ENCODE results near the gene SYNDIG1L. TPM values are rescaled to one million over a fixed set of nuclear protein-coding genes. Genes with fewer than 3 reads are reported as not detected.
"Not testable (repeated sequence)": the region's sequence is repeated elsewhere in the genome, so short reads cannot be mapped to it uniquely, and the experiment has no call there.

SYNDIG1L gene
- total and polyA plus RNA-seq, 10 of the 15 experiments (the other 5 are each of a cell fraction or from before 2014, with no cell fraction given), result 0.04 TPM; not detected in 9

DNA sequence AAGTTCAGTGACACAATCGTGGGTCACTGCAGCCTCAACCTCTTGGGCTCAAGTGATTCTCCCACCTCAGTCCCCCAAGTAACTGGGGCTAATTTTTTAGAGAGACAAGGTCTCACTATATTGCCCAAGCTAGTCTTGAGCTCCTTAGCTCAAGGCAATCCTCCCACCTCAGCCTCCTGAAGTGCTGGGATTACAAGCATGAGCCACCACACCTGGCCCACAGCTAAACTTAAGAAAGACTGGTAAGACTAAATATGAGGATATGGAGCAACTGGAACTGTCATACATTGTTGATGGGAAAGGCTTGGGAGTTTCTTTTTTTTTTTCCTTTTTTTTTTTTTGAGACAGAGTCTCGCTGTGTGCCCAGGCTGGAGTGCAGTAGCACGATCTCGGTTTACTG, 43.8 kb downstream of the SYNDIG1L start (continued):
- TF ChIP-seq EP300 (IDR thresholded peaks at IDR 0.05; ENCODE audit: borderline replicate concordance in 1 of 2, control insufficient read depth in 1 of 2, low read depth in 2 of 2, low read length in 2 of 2), result no peak
- TF ChIP-seq RAD51 (IDR thresholded peaks at IDR 0.05), result no peak
- TF ChIP-seq, protein P1, sequence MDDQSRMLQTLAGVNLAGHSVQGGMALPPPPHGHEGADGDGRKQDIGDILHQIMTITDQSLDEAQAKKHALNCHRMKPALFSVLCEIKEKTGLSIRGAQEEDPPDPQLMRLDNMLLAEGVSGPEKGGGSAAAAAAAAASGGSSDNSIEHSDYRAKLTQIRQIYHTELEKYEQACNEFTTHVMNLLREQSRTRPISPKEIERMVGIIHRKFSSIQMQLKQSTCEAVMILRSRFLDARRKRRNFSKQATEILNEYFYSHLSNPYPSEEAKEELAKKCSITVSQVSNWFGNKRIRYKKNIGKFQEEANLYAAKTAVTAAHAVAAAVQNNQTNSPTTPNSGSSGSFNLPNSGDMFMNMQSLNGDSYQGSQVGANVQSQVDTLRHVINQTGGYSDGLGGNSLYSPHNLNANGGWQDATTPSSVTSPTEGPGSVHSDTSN (IDR thresholded peaks at IDR 0.05; ENCODE audit: insufficient replicate concordance, low read depth, low read length), result no peak

DNA sequence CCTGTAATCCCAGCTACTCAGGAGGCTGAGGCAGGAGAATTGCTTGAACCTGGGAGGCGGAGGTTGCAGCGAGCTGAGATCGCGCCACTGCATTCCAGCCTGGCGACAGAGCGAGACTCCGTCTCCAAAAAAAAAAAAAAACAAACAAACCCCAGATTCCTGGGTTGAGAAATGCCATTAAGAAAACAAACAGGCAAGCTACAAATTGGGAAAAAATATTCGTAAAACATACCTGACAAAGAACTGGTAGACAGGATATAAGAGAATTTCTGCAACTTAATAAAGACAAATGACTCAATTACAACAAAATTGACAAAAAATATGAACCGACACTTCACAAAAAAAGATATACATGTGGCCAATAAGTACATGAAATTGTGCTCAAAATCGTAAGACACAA, 44.4 kb downstream of the SYNDIG1L start:
- POLR2A ChIA-PET; DNase-seq (ENCODE audit: low read depth, low spot score): not testable (repeated sequence)

More for the DNA sequence above, 44.4 kb downstream of the SYNDIG1L start:
- intact Hi-C loops (cut with micrococcal nuclease; ENCODE audit: unreplicated experiment); H4K20me1 ChIP-seq (ENCODE audit: control insufficient read depth, insufficient read depth); H3K9me3 ChIP-seq (replicated peaks; ENCODE audit: control insufficient read depth, insufficient read depth, low read length); FAIRE-seq; in situ Hi-C loops (cut with MboI); ATAC-seq; CTCF ChIA-PET; H3K27ac ChIP-seq (ENCODE audit: control insufficient read depth, insufficient read depth); H3K4me1 ChIP-seq (ENCODE audit: control insufficient read depth, insufficient read depth, low read length); H3K4me2 ChIP-seq (ENCODE audit: control insufficient read depth, insufficient read depth); H3K9ac ChIP-seq (ENCODE audit: control insufficient read depth, insufficient read depth, low read length); BruUV-seq (replicated peaks); H2AFZ ChIP-seq (ENCODE audit: control insufficient read depth, low read depth, low read length); H3K27me3 ChIP-seq (replicated peaks in 1 of 2; ENCODE audit: control insufficient read depth in 2 of 2, insufficient read depth in 2 of 2, low read length in 1 of 2); H3K79me2 ChIP-seq (ENCODE audit: control insufficient read depth, insufficient read depth, low read length); SMC1A ChIA-PET (ENCODE audit: uncharacterized antibody, unreplicated experiment); H3K36me3 ChIP-seq (ENCODE audit: control insufficient read depth in 2 of 2, insufficient read depth in 2 of 2, low read length in 1 of 2); H3K4me3 ChIP-seq: not testable (repeated sequence)
- RAD21 ChIA-PET (ENCODE audit: unreplicated experiment), result interaction anchor here (0.6 kb wide), 1 partner anchor 47 kb away, joined by 3 read pairs; no protein-coding TSS in a partner anchor
- 48% methylated on average over 5 of the region's 10 CpGs for WGBS (ENCODE audit: insufficient coverage, insufficient replicate concordance, low lambda C conversion rate, missing lambda C conversion rate)

All from GM12878 (cell line).